HG03103 (cell line): ENCODE data around the gene PREP.

ENCODE experiments used
- ATAC-seq: cut with Tn5 transposase; IDR thresholded peaks from one replicate; pipeline ENCODE4 v1.9.1; 2021; ENCODE audit warnings: low read depth; ENCODE audit not compliant: unreplicated experiment

The PREP gene

DNA sequence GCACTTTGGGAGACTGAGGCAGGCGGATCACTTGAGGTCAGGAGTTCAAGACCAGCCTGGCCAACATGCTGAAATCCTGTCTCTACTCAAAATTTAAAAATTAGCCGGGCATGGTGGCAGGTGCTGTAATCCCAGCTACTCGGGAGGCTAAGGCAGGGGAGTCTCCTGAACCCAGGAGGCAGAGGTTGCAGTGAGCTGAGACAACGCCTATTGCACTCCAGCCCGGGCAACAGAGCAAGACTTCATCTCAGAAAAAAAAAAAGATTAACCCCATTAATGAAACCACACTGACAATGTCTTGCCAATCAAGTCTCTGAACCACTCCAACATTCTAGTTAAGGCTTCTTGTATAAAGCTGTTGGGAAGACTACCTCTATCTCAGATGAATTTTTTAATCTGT, 4.0 kb downstream of the PREP start:
- ATAC-seq = no peak

GRCh38 chr6:105397987-105398386, 4.9 kb downstream of the PREP start:
- ATAC-seq = no peak

DNA sequence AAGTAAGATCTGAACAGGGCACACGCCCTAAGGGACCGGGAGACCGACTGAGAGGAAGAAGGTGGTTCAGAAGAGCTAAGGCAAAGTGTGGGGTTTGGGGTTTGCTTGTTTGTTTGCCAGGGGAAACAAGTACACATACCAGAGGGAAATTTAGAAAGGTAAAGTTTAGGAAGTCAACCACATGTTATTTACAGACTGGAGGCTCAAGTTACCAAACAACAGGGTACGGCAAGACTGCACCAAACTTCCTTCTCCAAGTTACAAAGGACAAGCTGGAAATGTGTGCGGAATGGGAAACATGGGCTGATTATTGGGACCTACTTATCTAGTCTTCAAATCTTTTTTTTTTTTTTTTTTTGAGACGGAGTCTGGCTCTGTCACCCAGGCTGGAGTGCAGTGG, 11.2 kb downstream of the PREP start:
- no peak for ATAC-seq

GRCh38 chr6:105389543-105389942, 13.3 kb downstream of the PREP start:
- ATAC-seq = no peak

DNA sequence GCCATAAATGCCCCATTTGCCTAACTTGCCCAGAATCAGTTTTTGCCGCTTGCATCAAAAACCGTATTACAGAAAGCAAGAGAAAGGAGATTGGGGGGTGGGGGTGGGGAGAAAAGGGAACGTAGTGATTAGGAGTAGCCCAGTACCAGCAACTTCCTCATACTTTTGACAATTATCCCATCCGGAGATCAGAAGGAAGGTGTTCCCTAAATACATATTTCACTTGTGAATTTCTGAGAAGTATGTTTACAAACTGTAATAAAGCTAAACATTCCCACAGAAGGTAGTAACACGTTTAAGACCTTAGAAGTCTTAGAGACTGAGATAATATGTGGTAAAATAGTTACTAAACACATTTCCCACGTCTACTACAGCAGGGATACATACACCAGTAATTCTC, 14.5 kb downstream of the PREP start:
- ATAC-seq = no peak

DNA sequence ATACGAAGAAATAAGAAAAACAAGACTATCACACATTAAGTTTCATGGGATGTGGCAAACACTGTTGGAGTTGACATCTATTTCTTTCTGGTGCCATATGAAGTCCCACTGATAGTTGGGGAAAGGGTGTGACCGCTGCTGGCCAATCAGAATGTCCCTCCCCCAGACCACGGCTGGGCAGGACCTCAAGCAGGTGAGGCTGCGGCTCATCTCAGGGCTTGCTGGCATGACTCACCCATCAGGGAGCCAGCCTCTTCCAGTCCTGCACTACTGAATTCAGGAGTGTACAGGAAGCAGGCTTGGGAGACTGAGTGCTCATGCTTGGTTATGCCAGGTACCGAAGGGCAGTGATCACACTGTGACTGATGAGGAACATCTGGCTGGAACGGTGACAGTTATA, 18.9 kb downstream of the PREP start:
- ATAC-seq = no peak

DNA sequence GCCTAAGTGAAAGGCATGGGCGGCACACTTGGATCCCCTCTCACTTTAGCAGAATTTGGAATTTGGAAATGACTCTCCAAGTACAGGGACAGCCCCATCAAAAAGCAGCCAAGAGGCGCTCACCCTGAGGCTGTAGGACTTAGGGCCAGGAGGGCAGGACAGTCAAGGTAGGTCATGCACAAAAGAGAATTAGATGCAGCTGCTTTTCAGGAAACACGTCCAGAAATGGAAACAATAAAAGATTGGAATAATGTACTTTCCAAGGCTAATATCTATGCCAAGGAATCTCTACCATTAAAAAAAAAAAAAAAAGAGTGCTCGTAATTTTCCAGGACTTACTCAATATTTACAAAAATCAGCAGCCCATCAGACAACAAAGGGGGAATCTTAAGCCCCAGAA, 19.9 kb downstream of the PREP start:
- ATAC-seq = no peak

DNA sequence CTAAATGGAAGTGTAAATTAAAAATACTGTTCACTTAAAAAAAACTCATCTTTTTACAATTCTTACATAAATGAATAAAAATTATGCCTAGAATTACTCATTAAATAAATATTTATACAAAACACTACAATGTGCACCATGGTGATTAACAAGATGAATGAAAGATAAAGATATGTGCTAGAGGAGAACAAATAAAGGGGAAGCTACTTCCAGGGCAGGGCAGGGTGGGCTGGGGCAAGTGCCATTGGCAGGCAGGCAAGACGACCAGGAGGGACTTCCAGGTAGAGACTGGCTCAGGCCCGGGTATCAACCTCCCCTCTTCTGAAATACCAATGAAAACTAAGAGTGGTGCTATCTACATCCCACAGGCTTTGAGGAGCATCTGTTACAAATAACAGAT, 20.4 kb downstream of the PREP start:
- no peak for ATAC-seq

- ATAC-seq = no peak
Measured at GRCh38 chr6:105380634-105381033, 22.2 kb downstream of the PREP start.

GRCh38 chr6:105375797-105376196, 27.1 kb downstream of the PREP start:
- ATAC-seq = no peak

DNA sequence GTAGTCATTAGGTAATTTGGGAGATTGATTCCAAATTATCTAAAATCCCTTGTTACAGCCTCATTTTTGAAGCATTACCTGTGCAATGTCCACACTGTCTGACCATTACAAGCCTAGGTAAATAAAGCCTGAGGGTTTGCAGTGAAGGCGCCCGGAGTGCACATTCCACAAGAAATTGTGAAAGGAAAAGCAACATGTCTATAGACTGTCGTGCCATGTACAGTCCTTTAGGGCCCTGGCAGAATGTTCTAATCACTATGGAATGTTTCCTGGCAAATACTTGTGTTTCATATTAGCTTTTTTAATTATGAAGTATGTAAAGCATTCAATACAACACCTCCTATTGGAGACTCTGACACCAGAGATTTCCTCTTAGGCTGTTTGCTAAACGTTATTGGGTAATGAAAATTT, 28.9 kb downstream of the PREP start:
- no peak for ATAC-seq

GRCh38 chr6:105373481-105373880, 29.4 kb downstream of the PREP start:
- no peak for ATAC-seq

- ATAC-seq = no peak
Measured at GRCh38 chr6:105372849-105373182, 30.1 kb downstream of the PREP start.

GRCh38 chr6:105372142-105372848, 30.6 kb downstream of the PREP start:
- no peak for ATAC-seq

DNA sequence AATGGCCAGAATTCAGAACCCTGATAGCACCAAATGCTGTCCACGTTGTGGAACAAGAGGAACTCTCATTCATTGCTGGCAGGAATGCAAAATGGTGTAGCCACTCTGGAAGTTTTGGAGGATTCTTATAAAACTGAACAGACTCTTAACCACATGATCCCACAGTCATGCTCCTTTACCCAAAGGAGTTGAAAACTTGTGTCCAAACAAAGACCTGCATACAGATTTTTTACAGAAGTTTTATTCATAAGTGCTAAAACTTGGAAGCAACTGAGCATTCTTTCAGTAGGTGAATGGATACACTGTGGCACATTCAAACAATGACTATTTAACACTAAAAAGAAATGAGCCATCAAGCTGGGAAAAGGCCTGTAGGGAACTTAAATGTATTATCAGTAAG, 32.5 kb downstream of the PREP start:
- no peak for ATAC-seq

DNA sequence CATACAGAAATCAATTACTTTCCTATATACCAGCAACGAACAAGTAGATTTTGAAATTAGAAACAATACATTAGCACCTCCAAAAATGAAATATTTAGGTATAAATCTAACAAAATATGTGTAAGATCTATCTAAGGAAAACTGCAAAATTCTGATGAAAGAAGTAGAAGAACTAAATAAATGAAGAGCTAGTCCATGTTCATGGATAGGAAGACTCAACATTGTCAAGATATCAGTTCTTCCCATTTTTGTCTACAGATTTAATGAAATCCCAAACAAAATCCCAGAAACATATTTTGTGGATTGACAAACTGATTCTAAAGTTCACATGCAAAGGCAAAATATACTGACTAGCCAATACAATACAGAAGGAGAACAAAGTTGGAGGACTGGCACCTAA, 33.7 kb downstream of the PREP start:
- ATAC-seq = no peak

- no peak for ATAC-seq
Measured at GRCh38 chr6:105364243-105364642, 38.6 kb downstream of the PREP start.

GRCh38 chr6:105363100-105363754, 39.7 kb downstream of the PREP start:
- no peak for ATAC-seq

DNA sequence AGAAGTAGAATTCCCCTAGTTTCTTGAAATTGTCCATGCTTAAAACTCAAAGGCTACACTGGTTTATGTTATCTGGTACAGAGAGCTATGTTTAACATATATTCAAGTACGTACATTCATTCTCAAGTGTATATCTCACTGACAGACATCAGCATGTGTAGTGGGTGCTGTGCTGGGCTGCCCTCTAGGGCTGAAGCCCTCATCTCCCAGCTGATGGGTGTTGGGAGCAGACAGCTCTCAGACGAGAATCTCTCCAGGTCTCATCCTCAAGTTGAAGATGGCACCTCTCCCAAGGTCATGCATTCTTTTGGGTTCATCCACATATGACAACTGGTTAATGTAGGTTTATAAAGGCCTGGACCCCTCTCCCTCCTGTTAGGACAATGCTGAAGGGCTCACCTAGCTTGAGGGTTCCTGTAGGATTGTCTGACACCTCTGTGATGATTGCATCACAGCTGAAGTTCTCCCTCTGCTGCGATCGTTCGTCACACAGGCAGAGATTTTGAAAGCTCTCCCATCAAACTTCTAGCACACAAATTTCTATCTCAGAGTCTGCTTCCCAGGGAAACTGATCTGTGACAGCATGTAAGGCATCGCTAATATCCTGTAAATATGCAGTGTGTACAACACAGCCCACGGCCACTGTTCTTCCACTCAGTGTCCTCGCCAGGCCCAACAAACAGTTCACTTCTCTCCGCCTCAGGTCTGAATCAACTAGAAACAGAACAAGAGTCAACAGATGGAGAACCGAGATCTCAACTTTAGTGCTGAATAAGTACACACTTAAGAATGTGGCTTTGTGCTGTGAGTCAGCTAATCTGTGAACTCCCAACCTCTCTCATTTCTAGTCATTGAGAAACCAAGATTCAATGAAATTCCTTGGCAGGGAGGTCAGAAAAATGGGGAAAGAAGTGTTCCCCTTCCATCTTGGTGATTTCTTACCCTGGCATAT, 43.2 kb downstream of the PREP start:
- no peak for ATAC-seq

DNA sequence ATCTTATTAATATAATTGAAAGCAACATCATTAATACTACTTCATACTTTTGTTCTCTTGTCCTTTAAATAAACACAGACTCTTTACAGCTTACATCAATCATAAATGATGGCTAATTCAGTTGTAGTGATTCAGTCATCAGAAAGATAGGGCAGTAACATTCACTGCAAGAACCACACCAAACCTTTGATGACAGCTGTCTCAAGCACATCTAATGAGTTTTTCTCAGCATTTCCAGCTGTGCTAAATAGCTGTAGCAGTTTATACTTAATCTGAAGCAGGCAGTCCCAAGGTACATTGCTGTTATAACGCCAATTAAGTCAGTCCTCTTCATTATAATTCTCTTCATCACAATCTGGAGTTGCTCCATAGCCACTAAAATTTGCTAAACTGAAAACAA, 45.7 kb downstream of the PREP start:
- no peak for ATAC-seq

DNA sequence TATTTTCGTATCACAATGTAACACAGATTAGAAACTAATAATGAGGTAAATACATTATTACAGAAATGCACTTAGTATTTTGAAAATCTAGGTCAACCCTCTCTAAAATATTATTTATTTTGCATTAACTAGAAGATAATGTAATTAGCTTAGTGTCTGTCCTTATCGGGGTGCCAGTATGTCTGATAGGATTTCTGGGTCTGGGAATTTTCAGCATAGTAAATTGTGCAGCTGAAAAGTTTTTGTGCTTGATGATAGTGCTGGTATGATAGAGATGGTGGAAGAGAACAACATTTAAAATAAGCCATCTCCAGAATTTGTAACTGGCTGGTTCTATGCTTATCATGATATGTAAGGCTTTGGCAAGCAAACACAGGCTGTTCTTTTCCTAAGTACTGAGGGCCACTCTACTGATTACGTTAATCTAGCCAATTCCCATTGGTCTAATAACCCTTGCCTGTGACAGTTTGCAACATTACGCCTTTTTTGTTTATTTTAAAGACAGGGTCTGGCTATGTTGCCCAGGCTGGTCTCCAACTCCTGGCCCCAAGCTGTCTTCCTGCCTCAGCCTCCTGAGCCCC, 50.8 kb downstream of the PREP start:
- no peak for ATAC-seq
